Measurements from ENCODE around the gene TMEM132E. TPM values are rescaled to one million over a fixed set of nuclear protein-coding genes. Genes with fewer than 3 reads are reported as not detected.

TMEM132E gene
- total and polyA plus RNA-seq, 12 donors: 0.04 to 0.09 TPM; not detected in 10

DNA sequence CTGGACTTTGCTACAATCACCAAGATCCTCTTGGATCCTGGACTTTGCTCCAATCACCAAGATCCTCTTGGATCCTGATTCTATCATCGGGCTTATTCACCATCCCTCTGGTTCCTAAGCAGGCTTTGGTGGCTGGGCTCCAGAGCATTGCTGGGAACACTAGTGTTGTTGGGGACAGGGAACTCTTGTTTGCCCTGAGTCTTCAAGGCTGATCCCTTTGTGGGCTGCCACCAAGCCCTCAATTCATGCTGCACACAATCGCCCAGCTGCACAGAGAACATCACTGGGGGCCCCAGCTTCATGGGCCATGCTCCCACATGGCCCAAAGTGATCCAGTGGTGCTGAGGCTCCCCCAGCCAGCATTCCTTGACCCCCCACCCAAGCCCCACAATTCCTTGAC is 88.3 kb downstream of the TMEM132E start:
- no peaks in the 10 kb centered on the region for H3K4me1 ChIP-seq
- 74 to 87% methylated on average over 2 of the region's 2 CpGs for WGBS, 2 donors
- no peak for DNase-seq
- ATAC-seq: no peak
- no peaks in the 10 kb centered on the region for H3K36me3 ChIP-seq
- TF ChIP-seq, protein P1, sequence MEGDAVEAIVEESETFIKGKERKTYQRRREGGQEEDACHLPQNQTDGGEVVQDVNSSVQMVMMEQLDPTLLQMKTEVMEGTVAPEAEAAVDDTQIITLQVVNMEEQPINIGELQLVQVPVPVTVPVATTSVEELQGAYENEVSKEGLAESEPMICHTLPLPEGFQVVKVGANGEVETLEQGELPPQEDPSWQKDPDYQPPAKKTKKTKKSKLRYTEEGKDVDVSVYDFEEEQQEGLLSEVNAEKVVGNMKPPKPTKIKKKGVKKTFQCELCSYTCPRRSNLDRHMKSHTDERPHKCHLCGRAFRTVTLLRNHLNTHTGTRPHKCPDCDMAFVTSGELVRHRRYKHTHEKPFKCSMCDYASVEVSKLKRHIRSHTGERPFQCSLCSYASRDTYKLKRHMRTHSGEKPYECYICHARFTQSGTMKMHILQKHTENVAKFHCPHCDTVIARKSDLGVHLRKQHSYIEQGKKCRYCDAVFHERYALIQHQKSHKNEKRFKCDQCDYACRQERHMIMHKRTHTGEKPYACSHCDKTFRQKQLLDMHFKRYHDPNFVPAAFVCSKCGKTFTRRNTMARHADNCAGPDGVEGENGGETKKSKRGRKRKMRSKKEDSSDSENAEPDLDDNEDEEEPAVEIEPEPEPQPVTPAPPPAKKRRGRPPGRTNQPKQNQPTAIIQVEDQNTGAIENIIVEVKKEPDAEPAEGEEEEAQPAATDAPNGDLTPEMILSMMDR (IDR thresholded peaks at IDR 0.05): no peak
- intact Hi-C loops (cut with DNase I): no loop called here
- peaks cover 0 to 61% (median 59%) of the 10 kb centered on the region in 7 donors for H3K27me3 ChIP-seq
- H3K4me3 ChIP-seq: no peak overlapping the region
- no peaks in the 10 kb centered on the region for H3K9me3 ChIP-seq
- no peak overlapping the region for H3K27ac ChIP-seq

DNA sequence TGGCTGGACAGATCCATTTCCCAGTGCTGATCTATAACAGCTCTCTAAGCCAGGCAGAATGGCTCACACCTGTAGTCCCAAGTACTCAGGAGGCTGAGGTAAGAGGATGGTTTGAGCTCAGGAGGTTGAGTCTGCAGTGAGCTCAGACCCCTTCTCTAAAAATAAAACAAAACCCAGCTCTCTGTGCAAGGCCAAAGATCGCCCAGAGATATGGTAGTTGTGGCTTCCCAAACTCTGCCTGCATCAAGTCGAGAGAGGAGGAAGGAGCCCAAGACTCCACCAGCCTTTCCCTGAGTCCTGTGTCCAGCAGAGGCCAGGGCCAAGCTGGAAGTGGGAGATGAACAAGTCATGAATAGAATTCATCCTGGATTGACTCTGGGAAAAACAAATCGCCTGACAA is 88.8 kb downstream of the TMEM132E start:
- H3K4me1 ChIP-seq: no peaks in the 10 kb centered on the region
- no peak overlapping the region for H3K4me3 ChIP-seq
- no peak overlapping the region for H3K27ac ChIP-seq
- ATAC-seq (no peak), DNase-seq (no peak)
- TF ChIP-seq, protein P1 (IDR thresholded peaks at IDR 0.05): no peak
- intact Hi-C loops (cut with DNase I): no loop called here
- H3K9me3 ChIP-seq: no peaks in the 10 kb centered on the region
- peaks cover 0 to 61% (median 57%) of the 10 kb centered on the region in 7 donors for H3K27me3 ChIP-seq
- H3K36me3 ChIP-seq: no peaks in the 10 kb centered on the region
- 69 to 74% methylated on average over 3 of the region's 3 CpGs for WGBS, 2 donors

DNA sequence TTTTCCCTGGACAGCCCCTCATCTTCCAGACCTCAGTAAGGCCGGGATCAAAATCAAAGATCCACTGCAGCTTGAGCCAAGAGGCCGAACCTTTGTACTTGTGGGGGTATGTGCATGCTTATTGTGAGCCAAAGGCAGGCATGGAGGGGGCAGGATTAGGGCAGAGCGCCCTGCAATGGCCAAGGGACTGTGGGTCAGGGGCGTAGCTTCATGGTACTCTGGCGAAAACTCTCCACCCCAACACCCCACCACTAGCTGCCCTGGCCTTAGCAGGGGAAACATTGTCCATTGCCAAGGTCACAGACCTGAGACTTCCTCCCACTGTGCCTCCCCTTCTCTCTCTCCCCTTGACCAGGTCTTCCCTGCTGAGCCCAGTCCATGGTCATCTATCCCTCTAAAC is 90.1 kb downstream of the TMEM132E start:
- H3K4me1 ChIP-seq: no peaks in the 10 kb centered on the region
- DNase-seq: no peak
- no peak overlapping the region for H3K27ac ChIP-seq
- H3K9me3 ChIP-seq: no peaks in the 10 kb centered on the region
- 84 to 85% methylated on average over 5 of the region's 5 CpGs for WGBS, 2 donors
- H3K36me3 ChIP-seq: no peaks in the 10 kb centered on the region
- H3K27me3 ChIP-seq: peaks cover 0 to 53% (median 44%) of the 10 kb centered on the region in 7 donors
- ATAC-seq: no peak
- intact Hi-C loops (cut with DNase I): no loop called here
- TF ChIP-seq, protein P1 (IDR thresholded peaks at IDR 0.05): no peak
- H3K4me3 ChIP-seq: no peak overlapping the region

DNA sequence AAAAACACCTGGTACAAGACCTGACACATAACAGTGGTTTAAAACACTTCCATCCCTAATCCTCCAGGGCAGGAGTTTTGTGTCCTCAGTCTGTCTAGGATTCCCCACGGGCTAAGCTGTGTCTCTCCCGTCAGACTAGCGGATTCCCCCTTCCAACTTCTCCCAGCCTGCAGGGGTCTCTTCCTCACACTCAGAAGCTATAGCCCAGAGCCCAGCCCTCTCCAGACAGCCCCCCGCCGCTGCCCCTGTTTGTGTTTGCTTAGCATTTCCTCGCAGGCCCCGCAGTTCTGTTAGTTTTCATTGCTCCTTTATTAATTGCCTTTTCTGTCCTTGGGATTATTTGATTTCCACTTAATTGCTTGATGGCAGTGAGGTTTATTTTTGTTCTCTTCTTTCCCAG is 91.2 kb downstream of the TMEM132E start:
- intact Hi-C loops (cut with DNase I): loop anchor here in 1 of 10 donors (10.0 kb wide), 1 partner anchor 64 kb away; no protein-coding TSS in a partner anchor
- ATAC-seq (no peak), DNase-seq (no peak)
- Histone ChIP-seq H3K4me1 (no peaks in the 10 kb centered on the region), H3K9me3 (no peaks in the 10 kb centered on the region), H3K4me3 (no peak overlapping the region), H3K36me3 (no peaks in the 10 kb centered on the region), H3K27ac (no peak overlapping the region), H3K27me3 (peaks cover 0 to 43% (median 34%) of the 10 kb centered on the region in 7 donors)
- WGBS, 2 donors: 39% methylated on average over 7 of the region's 7 CpGs
- TF ChIP-seq, protein P1 (IDR thresholded peaks at IDR 0.05): no peak
